ENCODE data around the gene PCDHA7. TPM values are rescaled to one million over a fixed set of nuclear protein-coding genes. Genes with fewer than 3 reads are reported as not detected.
"Not testable (repeated sequence)": the region's sequence is repeated elsewhere in the genome, so short reads cannot be mapped to it uniquely, and the experiment has no call there.

PCDHA7 gene
- total RNA-seq, 1 experiment from 2014 or later = not detected

- DNase-seq (ENCODE audit: low read depth) = not testable (repeated sequence)
Observed at GRCh38 chr5:140822969-140823368, 11.1 kb upstream of the PCDHA7 start.

- DNase-seq (ENCODE audit: low read depth) = no peak
Observed at GRCh38 chr5:140823475-140823874, 10.6 kb upstream of the PCDHA7 start.

- no peak for DNase-seq (ENCODE audit: low read depth)
Observed at GRCh38 chr5:140827704-140828361, 6.2 kb upstream of the PCDHA7 start, which contains the start of gene PCDHA6. Gene PCDHA6, plus strand, starts transcription at chr5:140827960. Its CDS starts 132 bp downstream, at chr5:140828092.

- DNase-seq (ENCODE audit: low read depth) = no peak
Observed at GRCh38 chr5:140828362-140828737, 5.7 kb upstream of the PCDHA7 start.

DNA sequence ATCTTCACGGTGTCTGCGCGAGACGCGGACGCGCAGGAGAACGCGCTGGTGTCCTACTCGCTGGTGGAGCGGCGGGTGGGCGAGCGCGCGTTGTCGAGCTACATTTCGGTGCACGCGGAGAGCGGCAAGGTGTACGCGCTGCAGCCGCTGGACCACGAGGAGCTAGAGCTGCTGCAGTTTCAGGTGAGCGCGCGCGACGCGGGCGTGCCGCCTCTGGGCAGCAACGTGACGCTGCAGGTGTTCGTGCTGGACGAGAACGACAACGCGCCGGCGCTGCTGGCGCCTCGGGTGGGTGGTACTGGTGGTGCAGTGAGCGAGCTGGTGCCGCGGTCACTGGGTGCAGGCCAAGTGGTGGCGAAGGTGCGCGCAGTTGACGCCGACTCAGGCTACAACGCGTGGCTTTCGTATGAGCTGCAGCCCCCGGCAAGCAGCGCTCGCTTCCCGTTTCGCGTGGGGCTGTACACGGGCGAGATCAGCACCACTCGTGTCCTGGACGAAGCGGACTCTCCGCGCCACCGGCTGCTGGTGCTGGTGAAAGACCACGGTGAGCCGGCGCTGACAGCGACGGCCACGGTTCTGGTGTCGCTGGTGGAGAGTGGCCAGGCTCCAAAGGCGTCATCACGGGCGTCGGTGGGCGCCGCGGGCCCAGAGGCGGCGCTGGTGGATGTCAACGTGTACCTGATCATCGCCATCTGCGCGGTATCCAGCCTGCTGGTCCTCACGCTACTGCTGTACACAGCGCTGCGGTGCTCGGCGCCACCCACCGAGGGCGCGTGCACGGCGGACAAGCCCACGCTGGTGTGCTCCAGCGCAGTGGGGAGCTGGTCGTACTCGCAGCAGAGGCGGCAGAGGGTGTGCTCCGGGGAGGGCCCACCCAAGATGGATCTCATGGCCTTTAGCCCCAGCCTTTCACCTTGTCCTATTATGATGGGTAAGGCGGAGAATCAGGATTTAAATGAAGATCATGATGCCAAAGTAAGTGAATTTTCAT, 4.3 kb upstream of the PCDHA7 start:
- DNase-seq (ENCODE audit: low read depth) = not testable (repeated sequence)

GRCh38 chr5:140834439-140835008, 455 bp downstream of the PCDHA7 start:
- DNase-seq (ENCODE audit: low read depth) = not testable (repeated sequence)

GRCh38 chr5:140835622-140836510, 1.8 kb downstream of the PCDHA7 start:
- DNase-seq (ENCODE audit: low read depth) = no peak

GRCh38 chr5:140840978-140841962, 7.2 kb downstream of the PCDHA7 start, which contains the start of gene PCDHA8:
Gene PCDHA8, plus strand, starts transcription at chr5:140841187. Its CDS starts 135 bp downstream, at chr5:140841322.
- DNase-seq (ENCODE audit: low read depth) = no peak

DNA sequence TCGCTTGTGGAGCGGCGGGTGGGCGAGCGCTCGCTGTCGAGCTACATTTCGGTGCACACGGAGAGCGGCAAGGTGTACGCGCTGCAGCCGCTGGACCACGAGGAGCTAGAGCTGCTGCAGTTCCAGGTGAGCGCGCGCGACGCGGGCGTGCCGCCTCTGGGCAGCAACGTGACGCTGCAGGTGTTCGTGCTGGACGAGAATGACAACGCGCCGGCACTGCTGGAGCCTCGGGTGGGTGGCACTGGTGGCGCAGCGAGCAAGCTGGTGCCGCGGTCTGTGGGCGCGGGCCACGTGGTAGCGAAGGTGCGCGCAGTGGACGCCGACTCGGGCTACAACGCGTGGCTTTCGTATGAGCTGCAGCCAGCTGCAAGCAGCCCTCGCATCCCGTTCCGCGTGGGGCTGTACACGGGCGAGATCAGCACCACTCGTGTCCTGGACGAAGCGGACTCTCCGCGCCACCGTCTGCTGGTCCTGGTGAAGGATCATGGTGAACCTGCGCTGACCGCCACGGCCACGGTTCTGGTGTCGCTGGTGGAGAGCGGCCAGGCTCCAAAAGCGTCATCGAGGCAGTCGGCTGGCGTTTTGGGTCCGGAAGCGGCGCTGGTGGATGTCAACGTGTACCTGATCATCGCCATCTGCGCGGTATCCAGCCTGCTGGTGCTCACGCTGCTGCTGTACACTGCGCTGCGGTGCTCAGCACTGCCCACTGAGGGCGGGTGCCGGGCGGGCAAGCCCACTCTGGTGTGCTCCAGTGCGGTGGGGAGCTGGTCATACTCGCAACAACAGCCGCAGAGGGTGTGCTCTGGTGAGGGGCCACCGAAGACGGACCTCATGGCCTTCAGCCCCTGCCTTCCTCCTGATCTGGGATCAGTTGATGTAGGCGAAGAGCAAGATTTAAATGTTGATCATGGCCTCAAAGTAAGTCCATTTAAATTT, 9.0 kb downstream of the PCDHA7 start:
- no peak for DNase-seq (ENCODE audit: low read depth)

GRCh38 chr5:140848139-140849102, 14.4 kb downstream of the PCDHA7 start, which contains the start of gene PCDHA9:
Gene PCDHA9, plus strand, starts transcription at chr5:140848382. Its CDS starts 114 bp downstream, at chr5:140848496.
- DNase-seq (ENCODE audit: low read depth) = not testable (repeated sequence)

GRCh38 chr5:140849831-140850634, 16.0 kb downstream of the PCDHA7 start:
- DNase-seq (ENCODE audit: low read depth) = not testable (repeated sequence)

- DNase-seq (ENCODE audit: low read depth) = no peak
Observed at GRCh38 chr5:140855772-140856674, 22.0 kb downstream of the PCDHA7 start, which contains the start of gene PCDHA10. Gene PCDHA10, plus strand, starts transcription at chr5:140855897. Its CDS starts 152 bp downstream, at chr5:140856049.

- DNase-seq (ENCODE audit: low read depth) = no peak
Observed at GRCh38 chr5:140857177-140857986, 23.3 kb downstream of the PCDHA7 start.

DNA sequence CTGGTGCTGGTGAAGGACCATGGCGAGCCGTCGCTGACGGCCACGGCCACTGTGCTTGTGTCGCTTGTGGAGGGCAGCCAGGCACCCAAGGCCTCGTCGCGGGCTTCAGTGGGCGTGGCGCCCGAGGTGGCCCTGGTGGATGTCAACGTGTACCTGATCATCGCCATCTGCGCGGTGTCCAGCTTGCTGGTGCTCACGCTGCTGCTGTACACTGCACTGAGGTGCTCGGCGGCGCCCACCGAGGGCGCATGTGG, 23.8 kb downstream of the PCDHA7 start:
- DNase-seq (ENCODE audit: low read depth) = no peak

Data from HT1080 (cell line).